HEK293 (cell line): ENCODE results near the gene MAML3.

Source experiments
- FEZF1 ChIP-seq: fragments of 450-650 bp; formaldehyde crosslinking; IDR thresholded peaks from 2 replicates; pipeline ENCODE4 v1.5.1; 2016; ENCODE audit warnings: missing biosample characterization, missing genetic modification characterization
- HOXD13 ChIP-seq: sonication (generic); formaldehyde crosslinking; IDR thresholded peaks from 2 replicates; pipeline ENCODE4 v1.8.0; 2022; ENCODE audit warnings: missing genetic modification reagents, borderline replicate concordance
- KLF7 ChIP-seq: fragments of 450-650 bp; formaldehyde crosslinking; IDR thresholded peaks from 2 replicates; pipeline ENCODE4 v1.5.1; 2016; ENCODE audit warnings: missing biosample characterization, missing genetic modification characterization, borderline replicate concordance
- KLF9 ChIP-seq: fragments of 450-650 bp; formaldehyde crosslinking; IDR thresholded peaks from 2 replicates; pipeline ENCODE4 v1.5.1; 2016; ENCODE audit warnings: missing biosample characterization, missing genetic modification characterization, low read depth
- MEIS1 ChIP-seq: sonication (generic); formaldehyde crosslinking; IDR thresholded peaks from 2 replicates; pipeline ENCODE4 v1.8.1; 2022; ENCODE audit warnings: missing genetic modification reagents, mild to moderate bottlenecking, borderline replicate concordance
- SALL2 ChIP-seq: fragments of 450-650 bp; formaldehyde crosslinking; IDR thresholded peaks from 2 replicates; pipeline ENCODE4 v1.5.0; 2017; ENCODE audit warnings: missing biosample characterization, mild to moderate bottlenecking, missing genetic modification characterization, borderline replicate concordance
- SETDB1 ChIP-seq: IDR thresholded peaks from one replicate; pipeline ENCODE4 v1.6.1; 2017; ENCODE audit warnings: mild to moderate bottlenecking, low read length, moderate library complexity, mixed read lengths; ENCODE audit not compliant: insufficient read length
- SP2 ChIP-seq: fragments of 450-650 bp; formaldehyde crosslinking; IDR thresholded peaks from 2 replicates; pipeline ENCODE4 v1.5.1; 2016; ENCODE audit warnings: missing biosample characterization, missing genetic modification characterization
- SP7 ChIP-seq: fragments of 450-650 bp; formaldehyde crosslinking; IDR thresholded peaks from 2 replicates; pipeline ENCODE4 v1.5.1; 2016; ENCODE audit warnings: missing biosample characterization, missing genetic modification characterization
- ZBTB17 ChIP-seq: fragments of 450-650 bp; formaldehyde crosslinking; IDR thresholded peaks from 2 replicates; pipeline ENCODE4 v1.5.1; 2016; ENCODE audit warnings: missing biosample characterization, missing genetic modification characterization
- ZNF157 ChIP-seq: fragments of 450-650 bp; formaldehyde crosslinking; IDR thresholded peaks from 2 replicates; pipeline ENCODE4 v1.5.1; 2016; ENCODE audit warnings: missing biosample characterization, missing genetic modification characterization
- ZNF169 ChIP-seq: fragments of 450-650 bp; formaldehyde crosslinking; IDR thresholded peaks from 2 replicates; pipeline ENCODE4 v1.5.1; 2016; ENCODE audit warnings: missing biosample characterization, missing genetic modification characterization
- ZNF211 ChIP-seq: fragments of 450-650 bp; formaldehyde crosslinking; IDR thresholded peaks from 2 replicates; pipeline ENCODE4 v1.5.1; 2016; ENCODE audit warnings: low read depth, missing biosample characterization, missing genetic modification characterization
- ZNF23 ChIP-seq: fragments of 450-650 bp; formaldehyde crosslinking; IDR thresholded peaks from 2 replicates; pipeline ENCODE4 v1.5.1; 2016; ENCODE audit warnings: missing biosample characterization, missing genetic modification characterization, borderline replicate concordance
- ZNF248 ChIP-seq: fragments of 450-650 bp; formaldehyde crosslinking; IDR thresholded peaks from 2 replicates; pipeline ENCODE4 v1.5.1; 2017; ENCODE audit warnings: missing biosample characterization, missing genetic modification characterization
- ZNF292 ChIP-seq: fragments of 450-650 bp; formaldehyde crosslinking; IDR thresholded peaks from 2 replicates; pipeline ENCODE4 v1.5.1; 2016; ENCODE audit warnings: low read depth, missing biosample characterization, missing genetic modification characterization, borderline replicate concordance
- ZNF548 ChIP-seq: fragments of 450-650 bp; formaldehyde crosslinking; IDR thresholded peaks from 2 replicates; pipeline ENCODE4 v1.5.1; 2016; ENCODE audit warnings: missing biosample characterization, missing genetic modification characterization
- ZNF558 ChIP-seq: fragments of 450-650 bp; formaldehyde crosslinking; IDR thresholded peaks from 2 replicates; pipeline ENCODE4 v1.5.1; 2016; ENCODE audit warnings: missing biosample characterization, missing genetic modification characterization
- ZNF560 ChIP-seq: fragments of 450-650 bp; formaldehyde crosslinking; IDR thresholded peaks from 2 replicates; pipeline ENCODE4 v1.5.1; 2017; ENCODE audit warnings: missing biosample characterization, missing genetic modification characterization, borderline replicate concordance
- ZNF600 ChIP-seq: fragments of 450-650 bp; formaldehyde crosslinking; IDR thresholded peaks from 2 replicates; pipeline ENCODE4 v1.5.1; 2016; ENCODE audit warnings: missing biosample characterization, missing genetic modification characterization
- ZNF701 ChIP-seq: fragments of 450-650 bp; formaldehyde crosslinking; IDR thresholded peaks from 2 replicates; pipeline ENCODE4 v1.5.1; 2016; ENCODE audit warnings: missing biosample characterization, missing genetic modification characterization
- ZNF792 ChIP-seq: fragments of 450-650 bp; formaldehyde crosslinking; IDR thresholded peaks from 2 replicates; pipeline ENCODE4 v1.5.1; 2016; ENCODE audit warnings: missing biosample characterization, missing genetic modification characterization
- ZSCAN23 ChIP-seq: fragments of 450-650 bp; formaldehyde crosslinking; IDR thresholded peaks from 2 replicates; pipeline ENCODE4 v1.5.1; 2016; ENCODE audit warnings: missing biosample characterization, missing genetic modification characterization
- TF ChIP-seq, protein P1 (sequence below): fragments of 450-650 bp; formaldehyde crosslinking; IDR thresholded peaks from 2 replicates; pipeline ENCODE4 v1.5.1; 2017; ENCODE audit warnings: missing biosample characterization, missing genetic modification characterization
- TF ChIP-seq, protein P2 (sequence below): sonication (generic); formaldehyde crosslinking; IDR thresholded peaks from 2 replicates; pipeline ENCODE4 v1.8.1; 2022; ENCODE audit warnings: mild to moderate bottlenecking, moderate library complexity, missing genetic modification reagents
- TF ChIP-seq, protein P3 (sequence below): fragments of 450-650 bp; formaldehyde crosslinking; IDR thresholded peaks from 2 replicates; pipeline ENCODE4 v1.5.1; 2016; ENCODE audit warnings: missing biosample characterization, missing genetic modification characterization, low read depth
- TF ChIP-seq, protein P4 (sequence below): fragments of 450-650 bp; formaldehyde crosslinking; IDR thresholded peaks from 2 replicates; pipeline ENCODE4 v1.5.1; 2016; ENCODE audit warnings: missing biosample characterization, missing genetic modification characterization, borderline replicate concordance
- TF ChIP-seq, protein P5 (sequence below): IDR thresholded peaks from 2 replicates; pipeline ENCODE4 v1.6.1; 2011; ENCODE audit warnings: mild to moderate bottlenecking, low read depth, low read length, borderline replicate concordance

Gene MAML3

DNA sequence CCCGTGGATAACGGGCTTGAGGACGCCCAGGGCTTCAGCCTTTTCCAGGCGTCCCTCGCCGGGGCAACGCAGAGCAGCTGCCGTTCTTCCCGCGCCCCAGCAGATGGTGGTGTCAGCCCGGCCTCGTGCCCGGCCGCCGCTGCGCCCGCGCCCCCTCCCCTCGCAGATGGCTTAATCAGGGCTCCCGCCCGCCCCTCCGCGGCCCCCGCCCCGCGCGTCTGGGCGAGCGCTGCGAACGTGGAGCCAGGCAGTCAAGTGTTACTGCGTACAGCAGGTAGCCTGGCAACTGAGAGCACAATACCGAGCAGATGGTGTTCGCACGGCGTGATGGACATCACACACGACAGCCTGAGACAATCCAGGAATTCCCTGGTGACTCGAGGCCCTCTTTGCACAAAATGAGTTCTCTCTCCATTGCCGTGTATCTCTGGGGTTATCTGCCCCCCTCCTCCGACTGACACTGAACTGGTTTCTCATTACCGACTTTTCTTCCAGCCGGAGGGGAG, 419.1 kb downstream of the MAML3 start (continued):
- TF ChIP-seq, protein P1, sequence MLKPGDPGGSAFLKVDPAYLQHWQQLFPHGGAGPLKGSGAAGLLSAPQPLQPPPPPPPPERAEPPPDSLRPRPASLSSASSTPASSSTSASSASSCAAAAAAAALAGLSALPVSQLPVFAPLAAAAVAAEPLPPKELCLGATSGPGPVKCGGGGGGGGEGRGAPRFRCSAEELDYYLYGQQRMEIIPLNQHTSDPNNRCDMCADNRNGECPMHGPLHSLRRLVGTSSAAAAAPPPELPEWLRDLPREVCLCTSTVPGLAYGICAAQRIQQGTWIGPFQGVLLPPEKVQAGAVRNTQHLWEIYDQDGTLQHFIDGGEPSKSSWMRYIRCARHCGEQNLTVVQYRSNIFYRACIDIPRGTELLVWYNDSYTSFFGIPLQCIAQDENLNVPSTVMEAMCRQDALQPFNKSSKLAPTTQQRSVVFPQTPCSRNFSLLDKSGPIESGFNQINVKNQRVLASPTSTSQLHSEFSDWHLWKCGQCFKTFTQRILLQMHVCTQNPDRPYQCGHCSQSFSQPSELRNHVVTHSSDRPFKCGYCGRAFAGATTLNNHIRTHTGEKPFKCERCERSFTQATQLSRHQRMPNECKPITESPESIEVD (tag by site-specific recombination): no peak
- TF ChIP-seq, protein P2, sequence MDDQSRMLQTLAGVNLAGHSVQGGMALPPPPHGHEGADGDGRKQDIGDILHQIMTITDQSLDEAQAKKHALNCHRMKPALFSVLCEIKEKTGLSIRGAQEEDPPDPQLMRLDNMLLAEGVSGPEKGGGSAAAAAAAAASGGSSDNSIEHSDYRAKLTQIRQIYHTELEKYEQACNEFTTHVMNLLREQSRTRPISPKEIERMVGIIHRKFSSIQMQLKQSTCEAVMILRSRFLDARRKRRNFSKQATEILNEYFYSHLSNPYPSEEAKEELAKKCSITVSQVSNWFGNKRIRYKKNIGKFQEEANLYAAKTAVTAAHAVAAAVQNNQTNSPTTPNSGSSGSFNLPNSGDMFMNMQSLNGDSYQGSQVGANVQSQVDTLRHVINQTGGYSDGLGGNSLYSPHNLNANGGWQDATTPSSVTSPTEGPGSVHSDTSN (CRISPR knock-in tag): no peak
- TF ChIP-seq ZBTB17 (tag by site-specific recombination): peak; percentile 69
- no peak for TF ChIP-seq SETDB1
- no peak for TF ChIP-seq ZNF558 (tag by site-specific recombination)
- TF ChIP-seq ZNF211 (tag by site-specific recombination): no peak
- TF ChIP-seq SP7 (tag by site-specific recombination): peak; percentile 47; the same call in 1 of the 2 replicates
- TF ChIP-seq, protein P3, sequence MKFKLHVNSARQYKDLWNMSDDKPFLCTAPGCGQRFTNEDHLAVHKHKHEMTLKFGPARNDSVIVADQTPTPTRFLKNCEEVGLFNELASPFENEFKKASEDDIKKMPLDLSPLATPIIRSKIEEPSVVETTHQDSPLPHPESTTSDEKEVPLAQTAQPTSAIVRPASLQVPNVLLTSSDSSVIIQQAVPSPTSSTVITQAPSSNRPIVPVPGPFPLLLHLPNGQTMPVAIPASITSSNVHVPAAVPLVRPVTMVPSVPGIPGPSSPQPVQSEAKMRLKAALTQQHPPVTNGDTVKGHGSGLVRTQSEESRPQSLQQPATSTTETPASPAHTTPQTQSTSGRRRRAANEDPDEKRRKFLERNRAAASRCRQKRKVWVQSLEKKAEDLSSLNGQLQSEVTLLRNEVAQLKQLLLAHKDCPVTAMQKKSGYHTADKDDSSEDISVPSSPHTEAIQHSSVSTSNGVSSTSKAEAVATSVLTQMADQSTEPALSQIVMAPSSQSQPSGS (tag by site-specific recombination): no peak
- TF ChIP-seq SP2 (tag by site-specific recombination): no peak
- no peak for TF ChIP-seq ZNF157 (tag by site-specific recombination)
- no peak for TF ChIP-seq ZNF701 (tag by site-specific recombination)
- no peak for TF ChIP-seq KLF7 (tag by site-specific recombination)
- TF ChIP-seq ZNF248: no peak
- no peak for TF ChIP-seq ZNF560
- TF ChIP-seq ZNF23 (tag by site-specific recombination): no peak
- TF ChIP-seq ZNF292 (tag by site-specific recombination): no peak
- TF ChIP-seq FEZF1 (tag by site-specific recombination): peak; percentile 71
- TF ChIP-seq SALL2 (tag by site-specific recombination): no peak
- TF ChIP-seq, protein P4, sequence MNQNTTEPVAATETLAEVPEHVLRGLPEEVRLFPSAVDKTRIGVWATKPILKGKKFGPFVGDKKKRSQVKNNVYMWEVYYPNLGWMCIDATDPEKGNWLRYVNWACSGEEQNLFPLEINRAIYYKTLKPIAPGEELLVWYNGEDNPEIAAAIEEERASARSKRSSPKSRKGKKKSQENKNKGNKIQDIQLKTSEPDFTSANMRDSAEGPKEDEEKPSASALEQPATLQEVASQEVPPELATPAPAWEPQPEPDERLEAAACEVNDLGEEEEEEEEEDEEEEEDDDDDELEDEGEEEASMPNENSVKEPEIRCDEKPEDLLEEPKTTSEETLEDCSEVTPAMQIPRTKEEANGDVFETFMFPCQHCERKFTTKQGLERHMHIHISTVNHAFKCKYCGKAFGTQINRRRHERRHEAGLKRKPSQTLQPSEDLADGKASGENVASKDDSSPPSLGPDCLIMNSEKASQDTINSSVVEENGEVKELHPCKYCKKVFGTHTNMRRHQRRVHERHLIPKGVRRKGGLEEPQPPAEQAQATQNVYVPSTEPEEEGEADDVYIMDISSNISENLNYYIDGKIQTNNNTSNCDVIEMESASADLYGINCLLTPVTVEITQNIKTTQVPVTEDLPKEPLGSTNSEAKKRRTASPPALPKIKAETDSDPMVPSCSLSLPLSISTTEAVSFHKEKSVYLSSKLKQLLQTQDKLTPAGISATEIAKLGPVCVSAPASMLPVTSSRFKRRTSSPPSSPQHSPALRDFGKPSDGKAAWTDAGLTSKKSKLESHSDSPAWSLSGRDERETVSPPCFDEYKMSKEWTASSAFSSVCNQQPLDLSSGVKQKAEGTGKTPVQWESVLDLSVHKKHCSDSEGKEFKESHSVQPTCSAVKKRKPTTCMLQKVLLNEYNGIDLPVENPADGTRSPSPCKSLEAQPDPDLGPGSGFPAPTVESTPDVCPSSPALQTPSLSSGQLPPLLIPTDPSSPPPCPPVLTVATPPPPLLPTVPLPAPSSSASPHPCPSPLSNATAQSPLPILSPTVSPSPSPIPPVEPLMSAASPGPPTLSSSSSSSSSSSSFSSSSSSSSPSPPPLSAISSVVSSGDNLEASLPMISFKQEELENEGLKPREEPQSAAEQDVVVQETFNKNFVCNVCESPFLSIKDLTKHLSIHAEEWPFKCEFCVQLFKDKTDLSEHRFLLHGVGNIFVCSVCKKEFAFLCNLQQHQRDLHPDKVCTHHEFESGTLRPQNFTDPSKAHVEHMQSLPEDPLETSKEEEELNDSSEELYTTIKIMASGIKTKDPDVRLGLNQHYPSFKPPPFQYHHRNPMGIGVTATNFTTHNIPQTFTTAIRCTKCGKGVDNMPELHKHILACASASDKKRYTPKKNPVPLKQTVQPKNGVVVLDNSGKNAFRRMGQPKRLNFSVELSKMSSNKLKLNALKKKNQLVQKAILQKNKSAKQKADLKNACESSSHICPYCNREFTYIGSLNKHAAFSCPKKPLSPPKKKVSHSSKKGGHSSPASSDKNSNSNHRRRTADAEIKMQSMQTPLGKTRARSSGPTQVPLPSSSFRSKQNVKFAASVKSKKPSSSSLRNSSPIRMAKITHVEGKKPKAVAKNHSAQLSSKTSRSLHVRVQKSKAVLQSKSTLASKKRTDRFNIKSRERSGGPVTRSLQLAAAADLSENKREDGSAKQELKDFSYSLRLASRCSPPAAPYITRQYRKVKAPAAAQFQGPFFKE (tag by site-specific recombination): no peak
- TF ChIP-seq ZNF548 (tag by site-specific recombination): no peak
- TF ChIP-seq HOXD13 (CRISPR knock-in tag): no peak
- TF ChIP-seq, protein P5, sequence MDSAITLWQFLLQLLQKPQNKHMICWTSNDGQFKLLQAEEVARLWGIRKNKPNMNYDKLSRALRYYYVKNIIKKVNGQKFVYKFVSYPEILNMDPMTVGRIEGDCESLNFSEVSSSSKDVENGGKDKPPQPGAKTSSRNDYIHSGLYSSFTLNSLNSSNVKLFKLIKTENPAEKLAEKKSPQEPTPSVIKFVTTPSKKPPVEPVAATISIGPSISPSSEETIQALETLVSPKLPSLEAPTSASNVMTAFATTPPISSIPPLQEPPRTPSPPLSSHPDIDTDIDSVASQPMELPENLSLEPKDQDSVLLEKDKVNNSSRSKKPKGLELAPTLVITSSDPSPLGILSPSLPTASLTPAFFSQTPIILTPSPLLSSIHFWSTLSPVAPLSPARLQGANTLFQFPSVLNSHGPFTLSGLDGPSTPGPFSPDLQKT: no peak
- no peak for TF ChIP-seq ZNF600 (tag by site-specific recombination)
- no peak for TF ChIP-seq MEIS1 (CRISPR knock-in tag)
- TF ChIP-seq ZNF169 (tag by site-specific recombination): no peak
- no peak for TF ChIP-seq ZSCAN23
- TF ChIP-seq ZNF792 (tag by site-specific recombination): no peak
- TF ChIP-seq KLF9 (tag by site-specific recombination): no peak
